Measurements from ENCODE around the gene CASQ2.

CASQ2 gene

GRCh38 chr1:115687744-115688143 lies 80.8 kb downstream of the CASQ2 start:
- DNase-seq = no peak

GRCh38 chr1:115685029-115685705 lies 83.3 kb downstream of the CASQ2 start:
- DNase-seq = no peak

- no peak for DNase-seq
Measured at GRCh38 chr1:115682792-115683191, 85.7 kb downstream of the CASQ2 start.

- no peak for DNase-seq
Measured at GRCh38 chr1:115680730-115681111, 87.8 kb downstream of the CASQ2 start.

GRCh38 chr1:115679141-115679611 lies 89.3 kb downstream of the CASQ2 start:
- DNase-seq = no peak

GRCh38 chr1:115678141-115678540 lies 90.4 kb downstream of the CASQ2 start:
- no peak for DNase-seq

- DNase-seq = no peak
Measured at GRCh38 chr1:115677565-115677964, 90.9 kb downstream of the CASQ2 start.

- DNase-seq = no peak
Measured at GRCh38 chr1:115677182-115677555, 91.3 kb downstream of the CASQ2 start.

GRCh38 chr1:115676498-115677181 lies 91.9 kb downstream of the CASQ2 start:
- no peak for DNase-seq

- DNase-seq = no peak
Measured at GRCh38 chr1:115672224-115673009, 96.1 kb downstream of the CASQ2 start.

GRCh38 chr1:115671176-115671934 lies 97.2 kb downstream of the CASQ2 start:
- no peak for DNase-seq

GRCh38 chr1:115670476-115671175 lies 97.9 kb downstream of the CASQ2 start:
- no peak for DNase-seq

GRCh38 chr1:115669886-115670285 lies 98.6 kb downstream of the CASQ2 start:
- DNase-seq = no peak

- DNase-seq = no peak
Measured at GRCh38 chr1:115669002-115669673, 99.4 kb downstream of the CASQ2 start.

GRCh38 chr1:115668579-115668978 lies 99.9 kb downstream of the CASQ2 start:
- no peak for DNase-seq

- no peak for DNase-seq
Measured at GRCh38 chr1:115666702-115667101, 101.8 kb downstream of the CASQ2 start.

- DNase-seq = no peak
Measured at GRCh38 chr1:115666206-115666605, 102.3 kb downstream of the CASQ2 start.

- DNase-seq = no peak
Measured at GRCh38 chr1:115665319-115666096, 103.0 kb downstream of the CASQ2 start.

- DNase-seq = no peak
Measured at GRCh38 chr1:115661157-115661556, 107.4 kb downstream of the CASQ2 start.

GRCh38 chr1:115660151-115660550 lies 108.4 kb downstream of the CASQ2 start:
- no peak for DNase-seq

- DNase-seq = no peak
Measured at GRCh38 chr1:115658646-115659045, 109.9 kb downstream of the CASQ2 start.
